GM19238 (cell line): ENCODE measurements around the gene M1AP.

Experiments used
- DNase-seq: peaks from one replicate; pipeline ENCODE4 v3.0.0; 2011; ENCODE audit warnings: low spot score; ENCODE audit not compliant: insufficient read length

The M1AP gene

DNA sequence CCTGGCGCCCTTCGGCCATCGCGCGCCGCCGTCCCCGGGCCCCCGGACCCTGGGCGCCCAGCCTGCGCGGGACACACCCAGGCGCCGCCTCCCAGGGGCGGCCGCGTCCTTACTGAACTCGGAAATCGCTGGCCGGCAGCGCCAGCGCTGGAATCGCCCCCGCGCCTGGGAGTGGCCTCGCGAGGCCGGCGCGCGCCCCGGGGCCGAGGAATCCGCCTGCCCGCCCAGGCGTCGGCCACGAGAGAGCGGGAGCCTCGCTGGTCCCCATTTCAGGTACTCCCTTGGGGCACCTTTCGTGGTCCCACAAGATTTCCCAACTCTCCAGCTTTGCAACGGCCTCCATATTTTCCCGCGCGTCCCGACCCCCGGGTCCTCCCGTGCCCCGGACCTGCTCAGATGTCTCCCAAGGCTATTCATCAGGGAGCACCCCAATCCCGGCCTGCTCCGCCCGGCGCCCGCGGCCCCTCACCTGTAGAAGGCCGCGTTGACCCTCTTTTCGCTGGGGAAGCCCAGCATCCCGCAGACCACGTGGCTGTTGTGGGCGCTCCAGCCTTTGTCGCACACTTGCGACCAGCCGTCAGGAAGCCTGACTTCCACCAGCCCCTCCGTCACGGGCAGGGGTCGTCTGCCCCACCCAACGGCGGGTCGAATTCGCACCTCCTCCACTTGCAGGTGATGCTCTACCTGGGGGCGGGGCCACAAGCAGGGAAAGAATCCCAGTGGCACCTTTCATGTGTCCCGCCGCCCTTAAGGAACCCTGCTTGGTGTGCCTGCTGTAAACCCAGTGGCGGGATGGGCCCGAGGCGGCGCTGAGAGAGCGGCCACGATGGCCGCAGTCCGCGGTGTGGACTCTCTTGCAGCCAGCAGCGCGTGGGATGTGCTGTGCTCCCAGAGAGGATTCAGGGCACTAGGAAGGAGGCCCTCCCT is 99.0 kb downstream of the M1AP start:
- no peak for DNase-seq

GRCh38 chr2:74548285-74548899 is 99.7 kb downstream of the M1AP start:
- no peak for DNase-seq

DNA sequence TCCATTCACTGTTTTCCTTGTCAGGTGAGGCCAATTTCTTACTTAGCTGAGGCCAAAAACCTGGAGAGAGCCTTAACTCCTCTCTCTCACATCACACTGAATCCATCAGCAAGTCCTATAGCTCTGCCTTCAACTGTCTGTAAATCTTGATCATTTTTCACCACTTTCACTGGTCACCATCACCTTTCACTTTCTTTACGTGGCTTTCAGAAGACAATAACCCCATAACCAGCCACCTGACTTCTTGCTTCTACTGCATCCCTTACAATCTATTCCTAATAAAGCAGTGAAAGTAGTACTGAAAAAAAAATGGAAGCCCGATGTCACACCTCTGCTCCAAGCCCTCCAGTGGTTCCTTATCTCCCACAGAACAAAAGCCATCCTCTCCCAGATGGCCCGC is 102.1 kb downstream of the M1AP start:
- no peak for DNase-seq

GRCh38 chr2:74544634-74545033 is 103.5 kb downstream of the M1AP start:
- no peak for DNase-seq

- DNase-seq, result no peak
Measured at GRCh38 chr2:74542978-74543377, 105.2 kb downstream of the M1AP start.

- no peak for DNase-seq
Measured at GRCh38 chr2:74540291-74540690, 107.8 kb downstream of the M1AP start.

GRCh38 chr2:74538881-74539339 is 109.2 kb downstream of the M1AP start:
- DNase-seq, result no peak

DNA sequence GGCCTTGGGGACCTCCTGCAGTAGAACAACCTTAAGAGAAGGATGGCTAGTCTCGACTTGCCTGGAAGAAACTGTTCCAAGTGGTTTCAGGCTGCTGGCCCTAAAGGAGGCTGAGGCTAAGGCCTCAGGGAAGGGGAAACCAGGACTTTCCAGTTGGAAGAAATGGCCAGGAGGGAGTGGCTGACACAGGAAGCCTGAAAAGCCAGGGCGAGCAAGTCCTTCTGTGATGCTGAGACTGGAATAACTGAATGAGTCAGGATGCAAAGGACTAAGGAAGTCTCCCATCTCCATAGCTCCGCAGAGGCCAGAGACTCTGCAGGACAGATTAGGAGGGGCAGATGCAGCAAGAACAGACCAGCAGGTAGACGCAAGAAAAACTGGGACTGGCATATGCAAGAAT is 111.0 kb downstream of the M1AP start:
- DNase-seq, result no peak

DNA sequence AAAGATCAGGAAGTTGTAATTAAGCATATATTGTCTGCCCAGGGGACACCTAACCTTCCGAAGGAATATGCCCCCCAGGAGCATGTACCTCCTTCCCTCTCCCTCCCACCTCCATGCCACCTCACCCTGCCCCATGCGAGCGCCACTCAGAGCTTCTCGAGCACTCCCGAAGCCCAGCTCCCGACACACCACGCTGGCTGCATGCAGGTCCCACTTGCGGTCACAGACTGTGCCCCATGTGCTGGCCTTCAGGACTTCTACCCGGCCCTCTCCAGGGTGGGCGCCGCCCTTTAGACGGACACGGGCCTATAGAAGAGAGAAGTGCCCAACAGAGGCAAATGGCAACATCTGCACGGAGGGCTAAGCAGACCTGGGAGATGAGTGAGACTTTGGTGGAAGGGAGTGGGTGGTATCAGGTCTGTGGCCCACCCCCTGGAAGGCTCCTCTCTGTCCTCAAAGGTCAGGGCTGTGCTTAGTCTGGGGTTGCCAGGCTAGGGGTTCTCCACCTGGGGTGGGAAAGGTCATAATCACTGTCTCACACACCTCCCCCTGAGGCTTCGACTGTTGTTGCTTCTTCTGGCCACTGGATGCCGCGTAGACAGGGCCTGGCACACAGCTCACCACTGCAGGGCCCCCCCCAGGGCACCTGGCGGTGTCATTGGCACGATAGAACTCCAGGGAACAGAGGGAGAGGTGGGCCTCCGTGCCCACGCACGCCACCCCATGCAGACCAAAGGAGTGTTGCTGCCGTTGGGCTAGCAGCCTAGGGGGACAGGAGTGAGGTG is 111.8 kb downstream of the M1AP start:
- DNase-seq, result no peak

- no peak for DNase-seq
Measured at GRCh38 chr2:74535440-74535965, 112.6 kb downstream of the M1AP start.

DNA sequence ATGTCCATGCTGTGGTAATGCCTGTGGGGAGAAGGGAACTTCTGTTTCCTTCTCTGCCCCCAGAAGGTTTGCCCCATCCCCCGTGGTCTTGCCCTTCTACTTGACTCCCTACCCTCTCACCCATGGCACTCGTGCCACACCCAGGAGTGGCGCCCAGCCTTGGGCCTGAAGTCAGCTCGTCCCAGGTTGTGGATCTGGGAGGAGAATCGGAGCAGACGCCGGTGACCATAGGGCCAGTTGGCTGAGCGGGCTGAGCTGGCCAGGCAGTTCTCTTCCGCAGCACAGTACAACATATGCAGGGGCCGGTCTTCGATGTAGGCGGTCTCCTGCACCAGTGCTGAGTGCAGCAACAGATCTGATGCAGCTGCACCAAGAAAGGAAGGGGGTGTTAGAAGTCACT is 113.7 kb downstream of the M1AP start:
- no peak for DNase-seq

DNA sequence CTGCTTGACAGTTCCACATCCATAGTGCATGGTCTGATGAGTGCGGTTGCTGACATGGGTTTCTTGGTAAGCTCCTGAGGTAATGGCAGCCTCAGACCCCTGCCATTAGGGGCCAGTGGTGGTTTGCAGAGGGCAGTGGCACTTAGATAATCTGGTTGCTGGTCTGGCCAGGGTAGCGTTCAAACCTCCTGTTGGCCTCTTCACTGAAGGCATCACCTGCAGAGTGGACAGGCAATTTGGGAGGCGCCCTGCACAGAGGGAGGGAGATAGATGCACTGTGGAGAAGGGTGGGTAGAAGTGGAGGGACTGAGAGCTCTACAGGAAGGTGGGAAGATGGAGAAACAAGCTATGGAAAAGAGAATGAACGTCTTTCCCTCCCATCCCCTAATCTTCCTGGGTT is 114.7 kb downstream of the M1AP start:
- no peak for DNase-seq

- DNase-seq, result no peak
Measured at GRCh38 chr2:74532222-74532621, 115.9 kb downstream of the M1AP start.

DNA sequence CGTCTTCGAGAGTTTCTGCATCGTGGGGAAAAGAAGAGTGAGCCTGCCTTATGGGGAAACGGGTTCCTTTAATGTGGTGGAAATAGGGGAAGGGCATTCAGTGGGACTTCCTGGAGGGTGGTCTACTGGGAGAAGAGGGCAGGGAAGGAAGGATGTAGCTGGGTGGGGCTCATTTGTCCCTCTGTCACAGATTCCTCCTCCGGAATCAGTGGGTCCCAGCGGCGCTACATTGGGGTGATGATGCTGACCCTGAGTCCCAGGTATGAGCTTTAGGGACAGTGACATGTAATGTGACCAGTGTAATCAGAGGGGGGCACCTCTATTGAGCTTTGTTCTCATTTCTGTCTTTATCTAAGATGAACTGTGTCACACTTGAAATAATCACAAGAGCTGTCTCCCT is 116.5 kb downstream of the M1AP start:
- no peak for DNase-seq

DNA sequence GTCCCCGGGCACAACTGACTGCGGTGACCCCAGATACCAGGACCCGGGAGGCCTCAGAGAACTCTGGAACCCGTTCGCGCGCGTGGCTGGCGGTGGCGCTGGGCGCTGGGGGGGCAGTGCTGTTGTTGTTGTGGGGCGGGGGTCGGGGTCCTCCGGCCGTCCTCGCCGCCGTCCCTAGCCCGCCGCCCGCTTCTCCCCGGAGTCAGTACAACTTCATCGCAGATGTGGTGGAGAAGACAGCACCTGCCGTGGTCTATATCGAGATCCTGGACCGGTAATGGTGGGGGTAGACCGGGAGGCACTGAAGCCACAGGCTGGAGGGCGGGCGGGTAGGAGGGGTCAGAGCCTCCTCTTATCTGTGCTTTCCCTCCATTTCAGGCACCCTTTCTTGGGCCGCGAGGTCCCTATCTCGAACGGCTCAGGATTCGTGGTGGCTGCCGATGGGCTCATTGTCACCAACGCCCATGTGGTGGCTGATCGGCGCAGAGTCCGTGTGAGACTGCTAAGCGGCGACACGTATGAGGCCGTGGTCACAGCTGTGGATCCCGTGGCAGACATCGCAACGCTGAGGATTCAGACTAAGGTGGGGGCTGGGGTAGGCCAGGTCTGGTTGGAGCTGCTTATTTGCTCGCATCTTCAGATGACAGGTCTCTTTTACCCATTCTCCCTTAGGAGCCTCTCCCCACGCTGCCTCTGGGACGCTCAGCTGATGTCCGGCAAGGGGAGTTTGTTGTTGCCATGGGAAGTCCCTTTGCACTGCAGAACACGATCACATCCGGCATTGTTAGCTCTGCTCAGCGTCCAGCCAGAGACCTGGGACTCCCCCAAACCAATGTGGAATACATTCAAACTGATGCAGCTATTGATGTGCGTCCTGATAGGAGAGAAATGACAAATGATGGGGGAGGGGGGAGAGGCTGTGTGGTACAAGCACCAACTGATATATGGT is 117.6 kb downstream of the M1AP start:
- peak; percentile 72 for DNase-seq

GRCh38 chr2:74529357-74530238 is 118.5 kb downstream of the M1AP start, which contains the start of the genes AUP1 and HTRA2:
Gene AUP1, minus strand, starts transcription at chr2:74529706. Its CDS starts 77 bp downstream, at chr2:74529629.
Gene HTRA2, plus strand, starts transcription at chr2:74529933. Its CDS starts 74 bp downstream, at chr2:74530007.
- DNase-seq, result peak; percentile 99

DNA sequence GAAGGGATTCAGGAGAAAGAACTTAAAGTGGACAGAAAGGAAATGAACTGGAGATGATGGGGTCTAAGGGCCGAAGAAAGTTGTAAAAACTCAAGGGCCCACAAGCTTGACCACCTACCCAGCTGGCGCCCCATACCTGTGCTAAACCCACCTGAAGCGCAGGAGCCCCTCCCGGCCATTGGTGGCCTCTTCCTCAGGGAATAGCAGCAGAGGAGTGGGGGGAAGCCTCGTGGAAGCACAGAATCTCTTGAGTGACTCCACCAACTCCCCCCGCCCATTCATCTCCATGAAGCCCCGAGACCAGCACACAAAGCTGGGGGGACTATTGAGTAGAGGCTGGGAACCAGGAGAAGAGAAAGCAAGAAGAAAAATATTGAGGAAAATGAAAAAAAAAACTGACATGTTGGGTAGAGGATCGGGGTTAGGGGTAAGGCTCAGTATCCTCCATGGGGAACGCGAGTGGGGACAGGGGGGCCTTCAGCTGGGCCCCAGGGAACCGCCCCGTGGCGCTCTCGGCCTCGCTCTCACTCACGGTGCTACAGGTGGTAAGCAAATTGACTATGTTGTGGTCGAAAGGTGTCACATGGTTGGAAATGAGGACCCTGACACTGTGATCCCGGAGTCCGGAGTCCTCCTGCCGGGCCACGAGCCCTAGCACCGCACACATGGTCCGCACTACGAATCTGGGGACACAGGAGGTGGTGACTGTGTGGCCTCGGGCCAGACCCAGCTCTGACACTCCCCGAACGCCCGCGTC is 119.4 kb downstream of the M1AP start:
- DNase-seq, result no peak

DNA sequence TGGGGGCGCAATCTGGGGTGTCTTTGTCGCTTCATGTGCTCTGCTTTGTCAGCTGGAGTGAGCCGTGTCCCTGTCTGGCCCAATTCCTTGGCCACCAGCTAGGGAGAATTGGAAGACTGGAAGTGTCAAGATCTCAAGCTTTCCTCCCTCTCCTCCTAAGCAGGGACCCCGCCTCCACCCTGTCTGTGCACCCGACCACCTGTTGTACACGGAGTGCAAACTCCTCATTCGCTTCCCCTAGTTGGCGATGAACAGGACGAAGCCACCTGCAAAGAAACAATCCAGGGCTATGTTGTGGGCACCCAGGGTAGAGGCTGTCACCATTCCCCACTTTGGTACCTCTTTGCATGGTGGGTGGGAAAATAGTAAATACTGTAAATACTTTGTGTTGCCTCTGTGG is 120.4 kb downstream of the M1AP start:
- no peak for DNase-seq
